Measurements from ENCODE around the gene OR8D4. TPM values are rescaled to one million over a fixed set of nuclear protein-coding genes. Genes with fewer than 3 reads are reported as not detected.

OR8D4 gene
- total RNA-seq, 4 donors from 2014 or later = not detected

GRCh38 chr11:123943738-123944137 lies 41.8 kb downstream of the OR8D4 start, which contains the start of gene OR6T1:
Gene OR6T1 (minus strand): TSS chr11:123943838. CDS start chr11:123943838, 0 bp downstream.
- H3K9me3 ChIP-seq = no peaks in the 10 kb centered on the region
- TF ChIP-seq POLR2A (IDR thresholded peaks at IDR 0.05) = no peak
- TF ChIP-seq CTCF (IDR thresholded peaks at IDR 0.05) = no peak
- TF ChIP-seq POLR2AphosphoS5 (IDR thresholded peaks at IDR 0.05) = no peak
- TF ChIP-seq EP300 (IDR thresholded peaks at IDR 0.05) = no peak
- H3K27ac ChIP-seq = no peak within 1 kb of the TSS
- DNase-seq (ENCODE audit: low spot score in 2 of 2) = no peak
- no peaks in the 10 kb centered on the region for H3K27me3 ChIP-seq
- no peaks in the 10 kb centered on the region for H3K36me3 ChIP-seq
- 94% methylated on average over 3 of the region's 3 CpGs for WGBS
- H3K4me3 ChIP-seq = no peak within 1 kb of the TSS
- H3K4me1 ChIP-seq = no peaks in the 10 kb centered on the region

- no peak overlapping the region for H3K27ac ChIP-seq
Measured at GRCh38 chr11:123945132-123945531, 43.2 kb downstream of the OR8D4 start.

GRCh38 chr11:123956752-123957151 lies 54.8 kb downstream of the OR8D4 start:
- Histone ChIP-seq H3K36me3 (no peaks in the 10 kb centered on the region), H3K4me3 (no peak overlapping the region), H3K4me1 (no peaks in the 10 kb centered on the region), H3K9me3 (no peaks in the 10 kb centered on the region), H3K27ac (no peak overlapping the region), H3K27me3 (no peaks in the 10 kb centered on the region)
- DNase-seq (ENCODE audit: low spot score in 2 of 2) = no peak
- TF ChIP-seq EP300 (IDR thresholded peaks at IDR 0.05) (no peak), POLR2A (IDR thresholded peaks at IDR 0.05) (no peak), POLR2AphosphoS5 (IDR thresholded peaks at IDR 0.05) (no peak)

More at GRCh38 chr11:123945132-123945531, 43.2 kb downstream of the OR8D4 start:
- H3K36me3 ChIP-seq = no peaks in the 10 kb centered on the region
- no peaks in the 10 kb centered on the region for H3K9me3 ChIP-seq
- no peak overlapping the region for H3K4me3 ChIP-seq
- DNase-seq (ENCODE audit: low spot score in 2 of 2) = no peak
- 63% methylated on average over 1 of the region's 1 CpG for WGBS
- TF ChIP-seq POLR2AphosphoS5 (IDR thresholded peaks at IDR 0.05) (no peak), POLR2A (IDR thresholded peaks at IDR 0.05) (no peak)
- H3K4me1 ChIP-seq = no peaks in the 10 kb centered on the region
- no peaks in the 10 kb centered on the region for H3K27me3 ChIP-seq

Other genes with a start within 250 kb of the OR8D4 start
- 1 to 10 TPM in 2 of 4 donors, under 1 TPM in 2; 0.42 to 1.9 (median 0.98) TPM for gene SCN3B, start 247.5 kb upstream of the OR8D4 start, total RNA-seq
- gene ZNF202, start 160.5 kb upstream of the OR8D4 start, total RNA-seq = 1 to 10 TPM; 6.8 to 9.2 (median 8.3) TPM
- not detected for gene OR6X1, start 147.6 kb upstream of the OR8D4 start, total RNA-seq
- not detected for gene OR6M1, start 95.8 kb upstream of the OR8D4 start, total RNA-seq
- not detected for gene TMEM225, start 16.5 kb upstream of the OR8D4 start, total RNA-seq
- gene OR4D5, start 37.5 kb downstream of the OR8D4 start, total RNA-seq = not detected
- gene OR6T1, start 41.7 kb downstream of the OR8D4 start, total RNA-seq = not detected
- not detected for gene OR10S1, start 75.6 kb downstream of the OR8D4 start, total RNA-seq
- gene OR10G6, start 93.0 kb downstream of the OR8D4 start, total RNA-seq = not detected
- not detected for gene OR10G4, start 110.8 kb downstream of the OR8D4 start, total RNA-seq
- gene OR10G9, start 120.8 kb downstream of the OR8D4 start, total RNA-seq = not detected
- not detected for gene OR10G8, start 124.6 kb downstream of the OR8D4 start, total RNA-seq
- gene OR10G7, start 139.2 kb downstream of the OR8D4 start, total RNA-seq = not detected
- 10 to 100 TPM; 22.9 to 27.6 (median 26.4) TPM for gene VWA5A, start 213.3 kb downstream of the OR8D4 start, total RNA-seq

All from suprapubic skin (tissue), 4 donors.